GM19193 (cell line): ENCODE measurements around the gene MDM2.

Experiments used
- POLR2A ChIP-seq: IDR thresholded peaks from 4 replicates; pipeline ENCODE4 v1.6.1; 2011; ENCODE audit not compliant: insufficient read depth, insufficient read length; ENCODE audit errors: extremely low read depth

MDM2 gene

DNA sequence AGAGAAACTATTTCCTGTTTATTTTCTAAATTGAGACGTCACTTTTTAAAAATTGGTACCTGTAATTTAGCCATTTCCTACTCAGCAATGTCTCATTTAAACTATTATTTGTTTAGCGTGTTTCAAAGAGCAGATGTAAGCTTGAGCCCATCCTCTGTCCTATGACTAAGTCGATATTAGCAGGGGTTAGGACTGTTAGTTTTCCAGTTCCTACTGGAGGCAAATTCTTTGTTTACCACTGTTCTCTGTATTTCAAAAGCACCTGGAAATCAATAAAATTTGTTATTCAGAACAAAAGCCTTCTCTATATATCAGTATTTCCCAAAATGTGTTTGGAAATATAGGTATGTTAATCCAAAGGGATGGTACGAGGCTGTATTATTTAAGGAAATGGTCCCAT is 42.4 kb downstream of the MDM2 start:
- TF ChIP-seq POLR2A = no peak

DNA sequence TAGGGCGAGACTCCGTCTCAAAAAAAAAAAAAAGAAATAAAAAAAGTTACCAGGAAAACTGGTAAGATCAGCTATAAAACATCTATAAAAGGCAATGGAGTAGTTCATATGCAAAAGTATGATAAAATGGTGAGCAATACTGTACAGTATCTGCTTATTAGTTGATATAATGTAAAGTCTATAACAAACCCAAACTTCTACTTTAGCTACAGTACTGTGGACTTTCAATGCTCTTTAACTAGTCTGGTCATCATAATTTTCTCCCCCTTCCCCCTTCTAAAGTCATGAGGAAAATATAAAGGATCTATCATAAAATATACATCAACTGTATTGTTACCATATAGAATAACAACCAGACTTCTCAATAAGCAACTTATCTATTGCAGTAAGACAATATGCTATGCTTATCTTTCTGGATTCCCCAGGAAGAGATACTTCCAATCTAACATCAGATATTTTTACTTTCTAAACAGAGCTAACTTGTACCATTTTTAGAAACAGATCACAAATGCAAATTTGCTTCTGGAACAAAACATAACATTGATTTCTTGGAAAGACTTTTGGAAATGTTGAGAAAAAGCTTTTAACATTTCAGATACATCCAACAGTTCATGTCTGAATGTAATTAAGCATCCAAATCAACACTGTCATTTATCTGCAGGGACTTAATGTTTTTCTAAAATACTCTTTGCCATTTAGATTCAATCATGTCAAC is 43.8 kb downstream of the MDM2 start:
- no peak for TF ChIP-seq POLR2A

DNA sequence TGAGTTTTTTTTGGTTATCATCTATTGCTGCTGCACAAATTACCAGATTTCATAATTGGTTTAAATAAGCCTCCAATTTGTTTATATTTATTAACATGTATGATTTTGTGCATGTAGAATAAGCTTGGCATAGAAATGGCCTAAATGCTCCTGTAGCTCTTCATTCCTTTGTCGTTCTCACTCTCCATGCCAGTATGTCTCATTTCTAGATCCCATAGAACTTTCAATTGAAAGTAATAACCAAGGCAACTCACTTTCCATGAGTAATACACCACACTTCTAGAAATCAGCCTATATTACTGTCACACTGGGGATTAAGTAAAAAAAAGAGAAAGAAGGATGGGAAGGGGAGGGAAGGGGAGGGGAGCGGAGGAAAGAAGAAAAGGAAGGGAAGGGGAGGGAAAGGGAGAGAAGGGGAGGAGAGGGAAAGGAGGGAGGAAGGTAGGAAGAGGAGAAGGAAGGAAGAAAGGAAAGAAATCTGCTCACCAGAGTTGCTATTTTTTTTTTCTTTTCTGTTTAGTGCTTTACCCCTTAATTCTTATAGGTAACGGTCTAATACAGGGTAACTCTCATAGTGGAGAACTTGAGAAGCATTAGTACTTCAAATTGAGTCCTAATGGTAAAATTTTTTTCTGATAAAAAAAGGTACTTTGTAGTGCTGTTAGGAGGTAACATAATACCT is 45.6 kb downstream of the MDM2 start:
- TF ChIP-seq POLR2A = no peak

DNA sequence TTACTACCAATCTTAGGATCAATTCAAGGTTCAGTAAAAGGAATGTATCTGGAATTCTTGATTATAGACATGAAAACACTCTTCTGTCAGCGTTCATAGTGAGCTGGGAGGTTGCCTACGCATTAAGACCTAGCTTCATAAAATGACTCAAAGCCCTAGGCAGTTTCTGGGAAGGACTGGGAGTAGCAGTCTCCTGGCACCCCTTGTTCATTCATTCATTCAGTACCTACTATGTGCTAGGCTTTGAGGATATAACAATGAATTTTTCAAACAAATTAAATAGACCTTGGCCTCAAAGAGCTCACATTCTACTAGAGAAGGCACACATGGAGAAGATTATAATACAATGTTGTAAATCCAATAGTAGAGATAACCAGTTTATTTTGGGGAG is 46.1 kb downstream of the MDM2 start:
- TF ChIP-seq POLR2A = no peak

DNA sequence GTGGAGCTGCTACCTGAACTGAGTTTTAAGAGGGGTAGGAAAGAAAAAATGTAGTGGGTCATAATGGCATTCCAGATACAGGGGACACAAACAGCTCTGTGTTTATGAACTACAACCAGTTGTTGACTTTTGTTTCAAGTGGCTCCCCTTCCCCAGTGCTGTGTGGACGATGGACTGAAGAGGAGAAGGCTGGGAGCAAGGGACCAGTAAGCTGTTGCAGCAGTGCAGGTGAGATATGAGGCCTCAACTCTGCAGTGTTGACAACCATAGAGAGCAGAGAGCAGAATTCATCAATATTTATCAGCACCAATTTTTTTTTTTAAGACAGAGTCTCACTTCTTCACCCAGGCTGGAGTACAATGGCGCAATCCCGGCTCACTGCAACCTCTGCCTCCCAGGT is 46.6 kb downstream of the MDM2 start:
- TF ChIP-seq POLR2A = no peak

DNA sequence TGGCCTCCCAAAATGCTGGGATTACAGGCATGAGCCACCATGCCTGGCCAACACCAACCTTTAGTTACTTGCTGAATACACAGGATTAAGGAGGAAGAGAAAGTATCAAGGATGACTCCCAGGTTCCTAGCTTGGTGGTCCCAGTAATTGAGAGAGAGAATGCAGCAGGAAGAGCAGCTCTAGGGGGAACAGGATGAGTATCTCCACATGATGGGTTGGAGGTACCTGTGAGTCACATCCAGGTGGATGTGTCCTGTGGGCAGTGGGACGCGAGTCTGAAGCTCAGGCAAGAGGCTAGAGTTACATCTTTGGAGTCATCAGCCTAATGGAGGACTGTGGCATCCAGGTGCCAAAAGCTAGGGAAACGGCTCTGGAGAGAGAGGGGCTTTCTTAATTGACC is 47.1 kb downstream of the MDM2 start:
- no peak for TF ChIP-seq POLR2A

DNA sequence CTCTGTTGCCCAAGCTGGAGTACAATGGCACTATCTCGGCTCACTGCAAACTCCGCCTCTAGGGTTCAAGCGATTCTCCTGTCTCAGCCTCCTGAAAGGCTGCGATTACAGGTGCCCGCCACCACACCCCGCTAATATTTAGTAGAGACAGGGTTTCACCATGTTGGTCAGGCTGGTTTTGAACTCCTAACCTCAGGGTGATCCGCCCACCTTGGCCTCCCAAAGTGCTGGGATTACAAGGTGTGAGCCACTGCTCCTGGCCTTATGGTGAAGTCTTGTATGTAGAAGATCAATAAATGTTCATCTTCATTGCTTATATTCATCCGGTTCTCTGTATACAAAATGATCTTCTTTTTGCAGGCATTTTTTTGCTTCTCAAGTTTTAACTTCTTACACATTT is 47.8 kb downstream of the MDM2 start:
- no peak for TF ChIP-seq POLR2A

DNA sequence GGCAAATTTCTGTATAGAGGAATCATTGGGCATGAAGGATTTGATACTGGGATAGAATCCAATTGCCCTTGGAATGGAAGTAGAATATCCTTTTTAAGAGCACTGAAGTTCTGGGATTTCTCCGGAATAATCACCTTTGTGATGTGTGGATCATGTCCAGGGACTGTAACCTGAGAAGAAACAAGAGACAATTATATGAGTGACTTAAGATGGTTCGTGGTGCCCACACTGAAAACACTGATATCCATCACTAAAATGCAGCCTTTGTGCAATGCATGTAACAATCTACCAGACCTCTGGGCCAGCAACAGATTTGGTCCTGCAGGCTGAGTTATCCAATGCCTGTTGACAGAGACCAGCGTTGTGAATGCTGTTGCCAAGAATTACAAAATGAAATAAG is 48.5 kb downstream of the MDM2 start:
- no peak for TF ChIP-seq POLR2A

DNA sequence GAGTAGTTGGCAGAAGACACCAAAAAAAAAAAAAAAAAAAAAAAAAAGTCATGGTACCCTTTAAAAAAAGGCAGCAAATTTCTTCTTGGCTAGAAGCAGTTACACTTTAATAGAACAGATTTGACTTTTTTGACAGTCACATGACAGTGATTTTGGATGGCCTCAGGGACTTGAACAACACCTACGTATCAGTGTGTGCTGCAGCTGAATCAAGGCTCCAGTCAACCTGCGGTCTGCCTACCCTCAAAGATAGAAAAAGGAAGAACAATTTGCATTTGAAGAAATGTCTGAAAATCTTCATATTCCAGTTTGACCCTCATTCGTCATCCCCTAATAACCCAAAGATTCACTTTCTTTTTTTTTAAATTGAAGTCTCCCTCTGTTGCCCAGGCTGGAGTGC is 53.9 kb downstream of the MDM2 start:
- TF ChIP-seq POLR2A = no peak

DNA sequence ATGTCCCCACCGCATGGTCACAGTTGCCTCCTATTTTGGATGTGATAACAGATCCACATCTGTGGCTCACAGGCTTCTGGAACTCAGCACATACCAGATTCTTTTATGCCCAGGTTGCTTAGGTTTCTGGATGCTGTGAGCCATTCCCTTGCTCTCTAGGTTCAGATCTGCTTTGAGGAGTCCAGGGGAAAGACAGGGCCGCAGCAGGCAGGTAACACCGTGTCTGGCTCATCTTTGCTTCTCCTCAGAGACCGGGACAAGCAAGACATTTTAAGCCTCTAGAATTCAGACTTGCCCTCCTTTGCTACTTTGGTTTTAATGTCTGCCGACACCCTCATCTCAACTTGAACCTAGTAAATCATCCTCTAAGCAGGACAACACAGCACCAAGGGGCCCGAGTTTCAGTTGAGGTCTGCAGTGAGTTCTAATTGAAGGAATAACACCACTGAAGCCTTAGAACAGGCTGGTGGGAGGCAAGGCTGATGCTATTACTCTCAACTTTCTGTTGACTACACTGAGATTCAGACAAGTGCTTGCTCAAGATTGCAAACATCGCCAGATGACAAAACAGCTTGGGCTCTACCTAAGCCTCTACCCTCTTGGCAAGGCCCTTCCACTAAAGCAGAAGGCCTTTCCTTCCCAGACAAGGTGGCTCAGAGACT is 55.3 kb downstream of the MDM2 start:
- TF ChIP-seq POLR2A = no peak

DNA sequence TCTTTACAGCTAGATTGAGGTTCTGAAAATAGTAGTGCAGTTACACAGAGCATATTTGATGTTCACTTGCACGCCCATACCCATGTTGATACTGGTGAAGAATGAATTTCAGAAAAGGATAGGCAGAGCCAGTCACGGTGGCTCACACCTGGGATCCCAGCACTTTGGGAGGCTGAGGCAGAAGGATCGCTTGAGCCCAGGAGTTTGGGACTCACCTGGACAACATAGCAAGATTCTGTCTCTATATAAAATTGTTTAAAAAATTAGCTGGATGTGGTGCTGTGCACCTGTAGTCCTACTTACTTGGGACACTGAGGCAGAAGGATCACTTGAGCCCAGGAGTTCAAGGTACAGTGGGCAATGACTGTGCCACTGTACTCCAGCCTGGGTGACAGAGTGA is 56.6 kb downstream of the MDM2 start:
- TF ChIP-seq POLR2A = no peak

DNA sequence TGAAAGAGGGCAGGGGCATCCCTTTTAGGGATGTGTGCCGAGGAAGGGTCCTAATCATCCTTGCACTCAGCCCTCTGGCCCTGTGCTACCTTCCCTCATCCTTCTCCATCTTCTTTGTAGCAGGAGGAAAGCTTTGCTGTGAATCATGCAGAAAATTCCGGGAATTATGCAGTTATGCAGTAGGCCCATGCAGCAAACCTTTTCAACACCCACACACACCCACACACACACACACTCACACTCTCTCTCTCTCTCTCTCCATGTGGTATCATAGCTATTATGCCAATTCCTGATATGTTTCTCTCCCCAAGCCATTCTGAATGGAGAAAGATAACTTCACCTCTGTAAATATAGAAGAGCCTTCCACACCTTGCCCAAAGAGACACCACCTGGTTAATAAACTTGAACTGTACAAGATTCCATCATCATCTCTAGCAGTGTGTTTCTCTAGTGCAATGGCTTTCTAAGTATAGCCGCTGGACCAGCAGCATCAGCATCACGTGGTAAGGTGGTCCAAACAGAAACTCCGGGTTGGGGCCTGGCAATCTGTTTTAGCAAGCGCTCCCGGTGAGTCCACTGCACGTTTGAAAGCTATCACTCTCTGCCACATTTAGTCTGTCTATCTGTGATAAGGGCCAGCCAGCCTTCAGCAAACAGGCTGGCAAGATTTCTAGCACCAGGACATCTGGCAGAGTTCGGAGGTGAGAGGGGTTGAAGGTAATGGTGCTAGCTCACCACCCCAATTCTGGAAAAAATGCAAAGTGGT is 57.6 kb downstream of the MDM2 start:
- no peak for TF ChIP-seq POLR2A

DNA sequence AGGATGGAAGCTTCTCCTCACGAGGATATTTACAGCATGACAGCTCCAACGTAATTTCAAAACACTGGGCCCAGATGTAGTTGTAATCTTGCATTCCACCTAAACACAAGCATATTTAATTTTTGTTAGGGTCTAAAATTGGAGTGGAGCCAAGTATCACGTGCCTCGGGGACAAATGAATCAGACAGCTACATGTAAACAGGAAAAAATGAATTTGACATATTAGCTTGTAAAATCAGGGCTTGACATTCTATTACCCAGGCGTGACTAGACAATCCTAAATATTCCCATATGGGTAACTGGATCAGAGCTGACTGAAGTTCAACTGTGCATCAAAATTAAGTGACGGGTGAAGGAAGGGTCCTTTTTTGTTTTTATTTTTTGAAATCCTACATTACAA is 59.0 kb downstream of the MDM2 start:
- TF ChIP-seq POLR2A = no peak

DNA sequence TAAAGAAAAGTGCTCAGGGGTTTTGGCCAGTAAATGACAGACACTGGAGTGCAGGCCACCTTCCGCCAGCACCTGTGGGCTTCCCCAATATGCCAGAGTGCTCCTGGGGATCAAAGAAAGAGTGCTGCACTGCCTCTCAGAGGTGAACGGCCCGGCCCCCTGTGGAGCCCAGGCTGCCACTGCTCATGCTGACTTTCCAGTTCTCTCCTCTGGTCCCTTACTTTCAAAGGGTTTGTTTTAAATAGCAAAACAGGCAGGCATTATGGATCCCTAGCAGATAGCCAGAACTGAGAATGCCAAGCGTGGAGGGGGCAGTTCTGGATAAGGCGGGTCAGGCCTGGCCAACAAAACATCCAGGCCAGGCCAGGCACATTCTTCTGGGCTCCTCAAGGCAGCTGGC is 59.6 kb downstream of the MDM2 start:
- TF ChIP-seq POLR2A = no peak

DNA sequence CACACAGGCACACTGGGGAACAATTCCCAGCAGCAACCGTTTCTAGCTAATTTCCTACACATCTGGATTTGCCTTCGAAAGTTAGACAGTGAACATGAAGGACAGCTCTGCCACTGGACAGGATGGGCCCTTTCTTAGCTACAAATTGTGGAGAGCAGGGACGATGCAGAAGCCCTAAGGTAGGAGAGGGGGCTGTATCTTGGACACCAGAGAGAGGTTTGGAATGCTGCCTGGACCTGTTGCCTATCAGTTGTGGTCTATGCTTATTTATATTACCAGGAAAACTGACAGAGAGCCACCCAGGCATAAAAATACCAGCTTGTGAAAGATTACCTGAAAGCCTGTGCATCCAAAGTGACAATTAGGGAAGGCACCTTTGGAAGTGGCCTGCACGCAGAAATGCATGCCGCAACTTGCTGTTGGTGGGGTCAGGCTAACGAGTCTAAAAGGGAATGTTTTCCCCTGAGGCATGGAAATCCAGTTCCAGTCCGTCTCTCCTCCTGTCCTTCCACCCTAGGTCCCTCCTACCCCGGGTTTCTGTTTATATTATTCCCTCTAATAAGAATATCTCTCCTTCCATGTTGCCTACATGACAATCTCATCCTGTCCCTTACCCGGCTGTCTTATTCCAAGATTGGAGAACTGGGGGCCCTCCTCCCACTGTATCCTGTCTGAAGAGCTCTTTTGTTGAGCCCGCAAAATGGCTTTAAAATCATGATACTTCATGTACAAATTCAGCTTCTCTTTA is 60.2 kb downstream of the MDM2 start:
- no peak for TF ChIP-seq POLR2A
